Measurements from ENCODE around the gene CFAP77.

The CFAP77 gene

GRCh38 chr9:132381966-132382541 lies 28.0 kb upstream of the CFAP77 start:
- Histone ChIP-seq H3K36me3 (ENCODE audit: control insufficient read depth, insufficient read depth, low read length) (peaks cover 42% of the 10 kb centered on the region), H3K27ac (ENCODE audit: insufficient read depth, low read depth, low read length, poor library complexity, severe bottlenecking) (no peak overlapping the region), H3K4me1 (ENCODE audit: control insufficient read depth, insufficient read depth, low read length) (no peaks in the 10 kb centered on the region), H3K27me3 (ENCODE audit: control insufficient read depth, insufficient read depth, low read length, poor library complexity, severe bottlenecking) (no peaks in the 10 kb centered on the region), H3K9me3 (ENCODE audit: control insufficient read depth, low read length) (no peaks in the 10 kb centered on the region), H3K4me3 (ENCODE audit: insufficient read depth, low read depth, low read length) (no peak overlapping the region)
- 97 to 98% methylated on average over 9 of the region's 9 CpGs for WGBS, 2 experiments

GRCh38 chr9:132383462-132383883 lies 26.5 kb upstream of the CFAP77 start:
- no peaks in the 10 kb centered on the region for H3K27me3 ChIP-seq (ENCODE audit: control insufficient read depth, insufficient read depth, low read length, poor library complexity, severe bottlenecking)
- H3K4me3 ChIP-seq (ENCODE audit: insufficient read depth, low read depth, low read length) = no peak overlapping the region
- WGBS, 2 experiments = 94 to 96% methylated on average over 9 to 10 of the region's 10 CpGs
- peaks cover 34% of the 10 kb centered on the region for H3K36me3 ChIP-seq (ENCODE audit: control insufficient read depth, insufficient read depth, low read length)
- no peaks in the 10 kb centered on the region for H3K4me1 ChIP-seq (ENCODE audit: control insufficient read depth, insufficient read depth, low read length)
- no peaks in the 10 kb centered on the region for H3K9me3 ChIP-seq (ENCODE audit: control insufficient read depth, low read length)
- H3K27ac ChIP-seq (ENCODE audit: insufficient read depth, low read depth, low read length, poor library complexity, severe bottlenecking) = no peak overlapping the region

GRCh38 chr9:132384376-132384775 lies 25.6 kb upstream of the CFAP77 start:
- Histone ChIP-seq H3K27me3 (ENCODE audit: control insufficient read depth, insufficient read depth, low read length, poor library complexity, severe bottlenecking) (no peaks in the 10 kb centered on the region), H3K9me3 (ENCODE audit: control insufficient read depth, low read length) (no peaks in the 10 kb centered on the region), H3K27ac (ENCODE audit: insufficient read depth, low read depth, low read length, poor library complexity, severe bottlenecking) (no peak overlapping the region), H3K4me1 (ENCODE audit: control insufficient read depth, insufficient read depth, low read length) (no peaks in the 10 kb centered on the region), H3K36me3 (ENCODE audit: control insufficient read depth, insufficient read depth, low read length) (peaks cover 28% of the 10 kb centered on the region), H3K4me3 (ENCODE audit: insufficient read depth, low read depth, low read length) (no peak overlapping the region)
- WGBS, 2 experiments = 92 to 93% methylated on average over 8 of the region's 8 CpGs

DNA sequence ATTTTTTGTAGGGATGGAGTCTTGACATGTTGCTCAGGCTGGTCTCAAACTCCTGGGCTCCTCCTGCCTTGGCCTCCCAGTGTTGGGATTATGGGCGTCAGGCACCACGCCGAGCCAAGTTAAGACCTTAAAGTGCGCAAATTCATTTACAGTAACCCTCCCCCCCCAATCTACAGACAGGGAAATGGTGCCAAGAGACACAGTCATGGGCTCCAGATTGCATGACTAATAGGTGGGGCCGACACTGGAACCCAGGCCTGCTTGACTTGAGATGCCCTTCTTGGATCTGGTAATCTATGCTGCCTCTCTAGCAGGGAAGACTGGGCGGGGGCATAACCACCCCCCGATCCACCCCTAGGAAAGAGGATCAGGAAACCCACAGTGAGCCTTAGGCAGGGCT lies 22.9 kb upstream of the CFAP77 start:
- H3K9me3 ChIP-seq (ENCODE audit: control insufficient read depth, low read length) = no peaks in the 10 kb centered on the region
- H3K27ac ChIP-seq (ENCODE audit: insufficient read depth, low read depth, low read length, poor library complexity, severe bottlenecking) = no peak overlapping the region
- H3K4me1 ChIP-seq (ENCODE audit: control insufficient read depth, insufficient read depth, low read length) = no peaks in the 10 kb centered on the region
- H3K36me3 ChIP-seq (ENCODE audit: control insufficient read depth, insufficient read depth, low read length) = peaks cover 41% of the 10 kb centered on the region
- no peaks in the 10 kb centered on the region for H3K27me3 ChIP-seq (ENCODE audit: control insufficient read depth, insufficient read depth, low read length, poor library complexity, severe bottlenecking)
- 97% methylated on average over 7 of the region's 7 CpGs for WGBS, 2 experiments
- no peak overlapping the region for H3K4me3 ChIP-seq (ENCODE audit: insufficient read depth, low read depth, low read length)

DNA sequence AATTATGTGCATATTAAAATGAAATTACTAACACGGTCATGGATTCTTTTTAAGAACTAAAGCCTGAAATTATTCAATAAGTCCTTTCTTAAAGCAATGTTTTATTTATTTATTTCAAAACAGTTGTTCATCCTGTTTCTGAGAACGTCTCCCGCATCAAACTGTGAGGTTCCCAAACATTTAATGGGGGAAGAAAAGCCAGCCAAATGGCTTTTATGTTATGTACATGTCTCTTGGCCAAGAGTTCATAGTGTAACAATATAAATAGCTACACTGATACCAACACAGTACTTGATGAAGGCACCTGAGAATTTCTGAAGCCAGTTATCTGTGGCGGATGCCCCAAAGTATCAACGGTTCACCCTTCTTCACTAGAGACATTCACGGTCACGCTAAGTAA lies 19.0 kb upstream of the CFAP77 start:
- 96 to 97% methylated on average over 6 of the region's 7 CpGs for WGBS, 2 experiments
- Histone ChIP-seq H3K36me3 (ENCODE audit: control insufficient read depth, insufficient read depth, low read length) (peaks cover 57% of the 10 kb centered on the region), H3K4me1 (ENCODE audit: control insufficient read depth, insufficient read depth, low read length) (no peaks in the 10 kb centered on the region), H3K27me3 (ENCODE audit: control insufficient read depth, insufficient read depth, low read length, poor library complexity, severe bottlenecking) (no peaks in the 10 kb centered on the region), H3K27ac (ENCODE audit: insufficient read depth, low read depth, low read length, poor library complexity, severe bottlenecking) (no peak overlapping the region), H3K4me3 (ENCODE audit: insufficient read depth, low read depth, low read length) (no peak overlapping the region), H3K9me3 (ENCODE audit: control insufficient read depth, low read length) (no peaks in the 10 kb centered on the region)

- no peaks in the 10 kb centered on the region for H3K27me3 ChIP-seq (ENCODE audit: control insufficient read depth, insufficient read depth, low read length, poor library complexity, severe bottlenecking)
- 94 to 96% methylated on average over 11 of the region's 11 CpGs for WGBS, 2 experiments
- H3K4me3 ChIP-seq (ENCODE audit: insufficient read depth, low read depth, low read length) = no peak overlapping the region
- peaks cover 61% of the 10 kb centered on the region for H3K36me3 ChIP-seq (ENCODE audit: control insufficient read depth, insufficient read depth, low read length)
- no peaks in the 10 kb centered on the region for H3K9me3 ChIP-seq (ENCODE audit: control insufficient read depth, low read length)
- no peak overlapping the region for H3K27ac ChIP-seq (ENCODE audit: insufficient read depth, low read depth, low read length, poor library complexity, severe bottlenecking)
- H3K4me1 ChIP-seq (ENCODE audit: control insufficient read depth, insufficient read depth, low read length) = no peaks in the 10 kb centered on the region
These were observed 18.6 kb upstream of the CFAP77 start for GRCh38 chr9:132391449-132391848.

GRCh38 chr9:132395560-132395959 lies 14.5 kb upstream of the CFAP77 start:
- no peaks in the 10 kb centered on the region for H3K27me3 ChIP-seq (ENCODE audit: control insufficient read depth, insufficient read depth, low read length, poor library complexity, severe bottlenecking)
- no peaks in the 10 kb centered on the region for H3K9me3 ChIP-seq (ENCODE audit: control insufficient read depth, low read length)
- WGBS, 2 experiments = 95 to 97% methylated on average over 11 of the region's 11 CpGs
- H3K4me3 ChIP-seq (ENCODE audit: insufficient read depth, low read depth, low read length) = no peak overlapping the region
- peaks cover 66% of the 10 kb centered on the region for H3K36me3 ChIP-seq (ENCODE audit: control insufficient read depth, insufficient read depth, low read length)
- H3K4me1 ChIP-seq (ENCODE audit: control insufficient read depth, insufficient read depth, low read length) = no peaks in the 10 kb centered on the region
- H3K27ac ChIP-seq (ENCODE audit: insufficient read depth, low read depth, low read length, poor library complexity, severe bottlenecking) = no peak overlapping the region

GRCh38 chr9:132401824-132402223 lies 8.2 kb upstream of the CFAP77 start:
- peaks cover 39% of the 10 kb centered on the region for H3K36me3 ChIP-seq (ENCODE audit: control insufficient read depth, insufficient read depth, low read length)
- 96% methylated on average over 4 of the region's 4 CpGs for WGBS, 2 experiments

DNA sequence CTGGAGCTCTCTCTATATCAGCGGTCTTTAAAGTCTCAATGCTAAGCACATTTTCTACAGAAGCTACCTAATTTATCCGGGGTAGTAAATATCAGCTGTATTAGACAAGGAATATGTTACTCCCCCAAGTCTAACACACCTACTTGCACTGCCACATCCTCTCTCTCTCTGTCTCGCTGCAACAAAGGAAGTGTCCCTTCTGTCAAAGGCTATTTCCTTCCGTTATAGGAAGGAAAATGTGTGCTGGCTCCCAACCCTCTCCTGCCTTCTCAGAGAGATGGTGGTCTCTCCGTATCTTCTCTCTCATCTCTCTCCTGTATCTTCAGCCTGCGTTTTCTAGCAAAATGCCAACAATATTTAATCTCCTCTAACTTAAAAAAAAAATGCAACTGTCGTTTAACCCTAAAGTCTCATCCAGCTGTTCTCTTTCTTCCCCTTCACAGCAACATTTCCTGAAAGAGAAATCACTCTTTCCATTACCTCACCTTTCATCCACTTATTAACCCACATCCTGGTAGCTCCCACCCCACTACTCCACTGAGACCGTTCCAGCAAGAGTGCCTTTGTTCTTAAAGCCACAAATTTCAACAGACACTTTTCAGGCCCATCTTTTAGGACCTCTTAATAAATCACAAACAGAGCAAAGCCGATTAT lies 5.7 kb upstream of the CFAP77 start:
- Histone ChIP-seq H3K9me3 (ENCODE audit: control insufficient read depth, low read length) (no peaks in the 10 kb centered on the region), H3K27ac (ENCODE audit: insufficient read depth, low read depth, low read length, poor library complexity, severe bottlenecking) (peak overlapping the region; percentile 36), H3K4me1 (ENCODE audit: control insufficient read depth, insufficient read depth, low read length) (peaks cover 4% of the 10 kb centered on the region), H3K27me3 (ENCODE audit: control insufficient read depth, insufficient read depth, low read length, poor library complexity, severe bottlenecking) (peaks cover 11% of the 10 kb centered on the region), H3K36me3 (ENCODE audit: control insufficient read depth, insufficient read depth, low read length) (peaks cover 21% of the 10 kb centered on the region), H3K4me3 (ENCODE audit: insufficient read depth, low read depth, low read length) (no peak overlapping the region)
- 90 to 93% methylated on average over 9 of the region's 9 CpGs for WGBS, 2 experiments

More at GRCh38 chr9:132401824-132402223, 8.2 kb upstream of the CFAP77 start:
- Histone ChIP-seq H3K27me3 (ENCODE audit: control insufficient read depth, insufficient read depth, low read length, poor library complexity, severe bottlenecking) (no peaks in the 10 kb centered on the region), H3K27ac (ENCODE audit: insufficient read depth, low read depth, low read length, poor library complexity, severe bottlenecking) (no peak overlapping the region), H3K4me1 (ENCODE audit: control insufficient read depth, insufficient read depth, low read length) (peaks cover 4% of the 10 kb centered on the region), H3K4me3 (ENCODE audit: insufficient read depth, low read depth, low read length) (no peak overlapping the region), H3K9me3 (ENCODE audit: control insufficient read depth, low read length) (no peaks in the 10 kb centered on the region)

DNA sequence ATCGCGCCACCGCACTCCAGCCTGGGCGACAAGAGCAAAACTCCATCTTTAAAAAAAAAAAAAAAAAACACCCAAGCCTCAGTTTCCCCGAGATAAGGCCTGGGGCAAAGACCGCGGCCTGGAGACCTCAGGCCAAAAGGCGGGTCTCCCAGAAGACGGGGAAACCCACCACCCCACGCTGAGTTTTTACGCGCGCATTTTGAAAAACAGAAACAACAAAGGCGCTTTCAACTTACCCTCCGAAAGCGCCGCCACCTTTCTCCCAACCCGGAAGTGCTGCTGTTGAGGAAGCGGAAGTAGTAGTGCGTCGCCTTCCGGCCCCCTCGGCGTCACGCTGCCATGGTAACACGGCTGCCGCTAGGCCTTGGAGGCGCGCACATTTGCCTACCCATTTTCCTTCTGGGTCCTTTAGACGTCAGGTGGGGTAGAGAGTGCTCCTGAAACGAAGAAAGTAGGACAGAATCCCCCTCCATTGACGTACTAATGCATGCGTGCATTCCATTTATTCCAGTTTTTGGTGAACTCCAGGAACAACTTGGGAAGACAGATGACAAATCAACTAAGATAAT lies 3.4 kb upstream of the CFAP77 start, which contains the start of gene TTF1:
Gene TTF1, minus strand, starts transcription at position 287 of the 569 bp plus-strand sequence. CDS start 4,019 bp downstream, outside the sequence.
- no peaks in the 10 kb centered on the region for H3K9me3 ChIP-seq (ENCODE audit: control insufficient read depth, low read length)
- 1% methylated on average over 33 of the region's 33 CpGs for WGBS, 2 experiments
- peak within 1 kb of the TSS; percentile 67 for H3K4me3 ChIP-seq (ENCODE audit: insufficient read depth, low read depth, low read length)
- H3K27me3 ChIP-seq (ENCODE audit: control insufficient read depth, insufficient read depth, low read length, poor library complexity, severe bottlenecking) = peaks cover 34% of the 10 kb centered on the region
- H3K27ac ChIP-seq (ENCODE audit: insufficient read depth, low read depth, low read length, poor library complexity, severe bottlenecking) = no peak within 1 kb of the TSS
- H3K36me3 ChIP-seq (ENCODE audit: control insufficient read depth, insufficient read depth, low read length) = peaks cover 8% of the 10 kb centered on the region
- H3K4me1 ChIP-seq (ENCODE audit: control insufficient read depth, insufficient read depth, low read length) = peaks cover 11% of the 10 kb centered on the region
